ENCODE results near the gene PSTPIP1.

- no peak for TF ChIP-seq CTCF (IDR thresholded peaks at IDR 0.05)
- no peak for TF ChIP-seq POLR2A (IDR thresholded peaks at IDR 0.05)
- no peak for TF ChIP-seq POLR2AphosphoS5 (IDR thresholded peaks at IDR 0.05; ENCODE audit: insufficient read depth in 1 of 2, low read depth in 1 of 2)
Measured at GRCh38 chr15:77068633-77069032, 73.7 kb downstream of the PSTPIP1 start.

Measured in vagina (tissue), 2 donors.